Left lobe of liver (tissue), 2 donors: ENCODE results near the gene PANK1. TPM values are rescaled to one million over a fixed set of nuclear protein-coding genes. Genes with fewer than 3 reads are reported as not detected.
"Not testable (repeated sequence)": the region's sequence is repeated elsewhere in the genome, so short reads cannot be mapped to it uniquely, and the experiment has no call there.

ENCODE experiments used
- ATAC-seq: fragments of 200-7000 bp; cut with Tn5 transposase; one replicate; pipeline ENCODE4 v1.9.1; 2020; ENCODE audit warnings: mild to moderate bottlenecking, moderate library complexity
- DNase-seq: peaks from one replicate; pipeline ENCODE4 v3.0.0-alpha.2; 2020; ENCODE audit warnings: low spot score
- total RNA-seq: library from RNA; stranded (reverse); gene quantifications from one replicate; pipeline ENCODE4 v1.2.1, GENCODE V29; 2021
- donor health status: DM: no; HTN: no; CAD: no; lungs with moderate emphysema.
- donor health status: DM: no; HTN: yes; CAD: no.

PANK1 gene
- total RNA-seq, 1 donor from 2014 or later, result 48.9 TPM

DNA sequence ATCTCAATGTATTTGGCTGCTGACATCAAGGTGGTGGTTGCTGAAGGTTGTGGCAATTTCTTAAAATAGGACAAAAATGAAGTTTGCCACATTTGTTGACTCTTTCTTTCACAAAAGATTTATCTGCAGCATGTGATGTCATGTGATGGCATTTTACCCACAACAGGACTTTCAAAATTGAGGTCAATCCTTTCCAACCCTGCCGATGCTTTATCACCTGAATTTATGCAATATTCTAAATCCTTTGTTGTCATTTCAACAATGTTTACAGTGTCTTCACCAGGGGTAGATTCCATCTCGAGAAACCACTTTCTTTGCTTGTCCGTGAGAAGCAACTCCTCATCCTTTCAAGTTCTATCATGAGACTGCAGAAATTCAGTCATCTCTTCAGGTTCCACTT lies 69.0 kb downstream of the PANK1 start:
- peak; percentile 23 for ATAC-seq

GRCh38 chr10:89575031-89575430 lies 70.0 kb downstream of the PANK1 start:
- DNase-seq (no peak), ATAC-seq (no peak)

More for the DNA sequence above, 69.0 kb downstream of the PANK1 start:
- DNase-seq, result no peak

DNA sequence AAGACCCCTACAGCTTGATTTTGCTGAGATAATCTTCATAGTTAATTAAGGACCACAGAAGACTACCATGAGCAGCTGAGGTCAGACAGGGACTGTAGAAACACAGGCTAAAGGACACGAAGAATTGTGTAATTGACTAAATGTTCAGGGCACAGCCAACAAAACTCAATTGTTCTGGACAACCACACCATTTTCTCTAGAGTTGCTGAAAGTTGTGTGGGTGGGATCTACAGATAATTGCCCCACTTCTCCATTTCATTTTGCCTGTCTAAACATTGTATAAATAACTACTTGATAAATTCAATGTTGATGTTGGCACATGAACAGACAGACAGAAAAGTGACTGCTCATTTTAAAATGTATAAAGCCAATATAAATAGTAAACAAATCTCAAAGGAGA lies 70.7 kb downstream of the PANK1 start:
- ATAC-seq, result peak; percentile 78
- no peak for DNase-seq

- DNase-seq (no peak), ATAC-seq (no peak)
Observed at GRCh38 chr10:89567576-89568245, 77.3 kb downstream of the PANK1 start.

- DNase-seq (no peak), ATAC-seq (no peak)
Observed at GRCh38 chr10:89566992-89567391, 78.0 kb downstream of the PANK1 start.

DNA sequence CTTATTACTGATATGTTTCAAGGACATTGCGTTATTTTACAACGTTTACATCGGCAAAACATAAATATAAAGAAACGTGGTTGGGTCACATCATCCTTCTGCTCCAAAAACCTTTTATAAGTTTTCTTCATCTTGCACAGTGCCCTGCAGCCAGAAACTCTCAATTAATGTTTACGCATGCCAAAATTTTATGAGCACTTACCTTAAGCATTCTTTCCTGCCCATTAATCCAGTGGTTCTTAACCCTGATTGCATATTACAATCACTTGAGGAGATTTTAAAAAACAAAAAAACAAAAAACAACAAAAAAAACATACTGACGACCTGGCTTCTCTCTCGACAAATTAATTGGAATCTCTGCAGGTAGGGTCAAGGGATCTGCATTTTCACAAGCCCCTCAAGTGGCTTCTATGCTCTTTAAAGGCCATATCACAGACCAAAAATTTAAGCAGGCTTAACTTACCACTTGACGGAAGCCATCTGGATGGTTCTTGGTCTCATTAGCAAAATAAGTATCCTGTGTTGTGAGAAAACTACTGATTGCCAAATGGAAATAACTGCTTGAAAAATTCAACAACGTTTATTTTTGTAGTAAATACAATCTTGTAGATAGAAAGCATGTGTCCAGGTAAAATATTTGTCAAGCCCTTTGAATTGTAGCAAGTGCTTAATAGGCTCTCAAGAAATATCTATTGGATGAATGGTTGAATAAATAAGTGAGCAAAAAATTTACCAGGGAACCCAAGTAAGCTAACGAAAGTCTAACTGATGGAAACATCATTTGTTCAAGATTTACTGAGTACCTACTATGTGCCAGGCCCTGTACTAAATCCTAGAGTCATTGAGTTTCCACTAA lies 78.7 kb downstream of the PANK1 start:
- DNase-seq, result no peak
- no peak for ATAC-seq

- ATAC-seq, result no peak
Observed at GRCh38 chr10:89565180-89565579, 79.9 kb downstream of the PANK1 start.

DNA sequence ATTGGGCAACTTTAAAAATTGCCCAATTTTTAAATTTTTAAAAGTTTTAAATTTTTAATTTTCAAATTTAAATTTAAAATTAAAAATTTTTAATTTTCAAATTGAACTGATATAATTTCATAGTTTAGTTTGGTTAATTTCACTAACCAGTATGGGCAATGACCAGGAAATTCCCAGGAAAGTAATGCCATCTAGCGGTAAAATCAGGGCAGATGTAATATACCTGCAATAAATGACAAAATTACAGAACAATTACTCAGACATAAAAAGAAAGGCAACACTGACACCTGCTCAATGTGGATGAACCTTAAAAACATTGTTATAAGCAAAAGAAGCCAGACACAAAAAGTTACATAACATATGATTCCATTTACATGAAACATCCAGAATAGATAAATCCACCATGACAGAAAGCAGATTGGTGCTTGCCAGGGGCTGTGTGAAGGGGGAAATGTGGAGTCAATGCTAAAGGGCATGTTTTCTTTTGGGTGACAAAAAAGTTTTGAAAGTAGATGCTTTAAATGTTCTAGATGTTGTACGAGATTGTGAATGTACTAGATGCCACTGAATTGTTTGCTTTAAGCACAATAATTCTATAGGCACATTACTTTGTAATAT lies 81.1 kb downstream of the PANK1 start:
- DNase-seq, result no peak

More at GRCh38 chr10:89565180-89565579, 79.9 kb downstream of the PANK1 start:
- DNase-seq, result no peak

DNA sequence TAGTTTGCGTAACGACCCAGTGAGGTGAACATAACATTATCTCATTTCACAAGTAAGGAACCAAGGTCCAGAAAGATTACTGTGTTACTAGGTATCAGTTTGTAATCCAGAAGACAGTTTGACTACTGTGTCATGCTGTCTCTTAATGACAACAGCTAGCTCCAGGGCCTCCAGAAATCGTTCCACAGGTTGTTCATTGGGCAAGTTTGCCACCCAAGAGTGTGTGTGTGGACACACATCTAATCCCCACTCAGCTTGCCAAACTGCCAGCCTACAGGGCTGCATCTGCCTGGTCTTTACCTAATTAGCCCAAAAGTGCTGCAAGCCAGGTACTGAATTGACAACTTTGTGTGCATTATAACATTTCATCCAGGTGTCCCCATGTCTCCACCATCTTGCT lies 81.7 kb downstream of the PANK1 start:
- DNase-seq (no peak), ATAC-seq (no peak)

More for the DNA sequence above, 81.1 kb downstream of the PANK1 start:
- ATAC-seq, result peak; percentile 86

- no peak for ATAC-seq
- DNase-seq, result no peak
Observed at GRCh38 chr10:89556600-89556999, 88.4 kb downstream of the PANK1 start.

DNA sequence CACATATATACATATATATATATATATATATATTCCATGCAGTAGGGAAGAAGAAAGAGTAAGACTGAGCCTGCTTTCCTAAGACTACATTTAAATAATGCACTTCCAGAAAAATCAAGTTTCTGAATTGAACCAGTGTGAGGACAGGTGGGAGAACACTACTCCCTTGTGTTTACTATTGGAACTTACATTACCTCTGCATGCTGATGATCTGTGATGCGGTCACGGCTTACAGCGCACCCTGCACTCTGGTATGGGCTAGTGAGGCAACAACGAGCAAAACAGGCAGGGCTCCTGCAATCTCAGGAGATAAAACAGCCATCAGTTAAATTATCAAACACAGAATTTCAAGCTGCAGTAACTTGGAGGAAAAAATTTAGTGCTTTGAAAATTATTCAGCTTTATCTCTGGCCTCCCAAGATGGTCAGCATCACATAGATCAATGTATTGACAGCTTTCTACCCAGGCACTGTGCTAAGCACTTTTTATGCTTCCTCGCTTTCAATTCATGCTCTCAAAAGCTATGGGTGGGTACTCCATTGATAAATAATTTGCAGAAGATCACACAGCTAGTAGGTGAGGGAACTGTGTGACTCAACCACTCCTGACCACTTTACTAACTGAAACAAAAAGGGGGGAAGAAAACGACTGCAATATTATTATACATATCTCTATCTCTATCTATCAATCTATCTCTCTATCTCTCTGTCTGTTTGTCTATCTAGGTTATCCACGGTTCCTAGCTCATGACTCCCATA lies 89.2 kb downstream of the PANK1 start:
- ATAC-seq (peak; percentile 81), DNase-seq (no peak)

- DNase-seq, result no peak
- no peak for ATAC-seq
Observed at GRCh38 chr10:89554433-89554832, 90.6 kb downstream of the PANK1 start.

DNA sequence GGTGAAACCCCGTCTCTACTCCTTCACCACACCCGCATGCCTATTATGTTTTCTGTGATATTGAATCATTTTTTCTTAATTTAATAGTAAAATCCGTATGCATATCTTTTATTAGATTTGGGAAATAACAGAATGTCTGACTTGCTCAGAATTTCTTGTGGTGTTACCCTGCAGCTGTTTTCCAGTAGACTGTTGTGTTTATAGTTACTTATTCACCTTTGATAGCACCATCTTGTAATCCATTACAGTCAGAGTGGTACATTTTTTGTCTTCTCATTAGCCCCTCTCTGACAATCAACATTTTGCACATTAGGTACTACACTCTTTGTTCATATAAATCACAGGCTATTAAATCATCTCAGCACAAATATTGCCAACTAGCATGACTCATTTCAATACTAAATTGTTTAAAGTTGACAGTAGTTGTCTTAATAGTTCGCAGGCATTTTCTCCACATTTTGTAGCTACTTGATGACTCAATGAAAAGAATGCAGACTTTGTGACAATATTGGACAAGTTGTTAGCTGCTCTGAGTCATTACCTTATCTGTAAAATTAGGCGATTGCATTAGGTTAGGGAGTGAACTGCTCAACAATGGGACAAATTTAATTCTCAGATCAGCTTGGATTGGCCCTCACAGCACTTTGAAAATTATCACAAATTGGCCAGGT lies 91.8 kb downstream of the PANK1 start:
- DNase-seq (no peak), ATAC-seq (no peak)

DNA sequence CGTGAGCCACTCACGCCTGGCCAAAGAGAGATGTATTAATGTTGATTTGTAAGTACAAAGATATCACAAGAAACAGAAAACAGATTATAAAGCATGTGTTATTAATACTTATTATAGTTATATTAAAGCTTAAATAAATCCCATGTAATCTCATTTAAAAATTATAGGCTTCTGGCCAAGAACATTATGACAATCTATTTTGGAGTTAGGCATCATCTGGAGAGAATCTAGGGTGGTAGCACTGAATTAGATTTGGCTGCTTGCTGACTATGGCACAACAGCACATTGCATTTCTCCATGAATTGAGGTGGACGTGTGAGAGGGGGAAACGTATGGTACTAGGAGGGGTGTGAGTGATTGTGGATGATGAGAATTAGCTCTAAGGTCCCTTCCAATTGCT lies 92.8 kb downstream of the PANK1 start:
- ATAC-seq (no peak), DNase-seq (no peak)

DNA sequence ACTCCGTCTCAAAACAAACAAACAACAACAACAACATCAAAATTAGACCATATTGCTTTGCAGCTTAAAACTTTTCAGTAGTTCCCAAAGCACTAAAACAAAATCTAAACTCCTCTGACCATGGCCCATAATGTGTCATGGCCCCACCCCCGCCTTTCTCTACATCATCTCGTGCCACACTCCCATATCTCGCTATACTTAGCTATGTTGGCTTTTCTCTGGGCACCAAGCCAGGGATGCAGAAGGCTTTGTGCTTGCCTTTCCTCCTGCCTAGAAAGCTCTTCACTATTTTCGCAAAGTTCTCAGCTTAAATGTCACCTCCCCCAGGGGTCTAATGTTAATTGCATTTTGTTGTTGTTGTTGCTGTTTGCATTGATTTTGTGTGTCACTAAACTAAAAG lies 94.5 kb downstream of the PANK1 start:
- DNase-seq, result no peak
- no peak for ATAC-seq

DNA sequence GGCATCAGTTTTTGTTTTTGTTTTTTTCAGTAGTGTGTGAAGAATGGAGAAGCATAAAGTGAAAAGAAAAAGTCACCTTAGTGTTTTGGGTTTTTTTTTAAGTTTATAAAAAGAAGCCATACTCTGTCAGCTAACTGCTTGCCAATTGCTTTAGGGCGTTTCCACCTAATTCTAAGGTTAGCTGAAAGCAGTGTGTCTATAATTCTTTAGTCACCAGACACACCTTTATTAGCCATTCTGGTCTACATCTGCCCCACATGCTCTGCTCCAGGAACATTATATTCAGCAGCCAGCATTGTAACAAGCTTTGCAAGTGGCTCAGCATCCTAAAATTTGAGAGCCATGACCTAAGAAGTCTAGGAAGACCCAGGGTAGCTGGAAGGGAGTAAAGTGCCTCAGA lies 95.5 kb downstream of the PANK1 start:
- ATAC-seq, result no peak

GRCh38 chr10:89548673-89549072 lies 96.4 kb downstream of the PANK1 start:
- ATAC-seq (peak; percentile 24), DNase-seq (no peak)

More for the DNA sequence above, 95.5 kb downstream of the PANK1 start:
- no peak for DNase-seq

- peak; percentile 87 for ATAC-seq
- DNase-seq, result no peak
Observed at GRCh38 chr10:89547853-89548513, 97.1 kb downstream of the PANK1 start.

GRCh38 chr10:89546651-89547050 lies 98.4 kb downstream of the PANK1 start:
- ATAC-seq, result not testable (repeated sequence)

DNA sequence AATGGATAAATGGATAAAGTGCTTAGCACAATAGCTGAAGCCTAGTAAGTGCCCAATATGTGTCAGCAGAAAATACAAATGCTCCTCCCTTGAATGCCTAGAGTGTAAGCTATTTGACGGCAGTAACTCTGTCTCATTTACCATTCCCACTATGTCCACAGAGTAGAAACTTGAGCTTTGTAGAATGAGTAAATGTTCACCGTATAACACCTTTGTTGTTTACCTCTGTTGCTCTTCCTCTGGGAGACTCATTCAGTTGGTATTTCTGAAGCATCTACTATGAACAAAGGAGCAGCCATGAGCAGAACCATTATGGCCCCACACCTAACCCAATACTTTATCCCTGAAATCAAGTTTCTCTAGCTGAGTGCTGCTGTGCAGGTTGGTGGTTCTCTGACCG lies 101.2 kb downstream of the PANK1 start:
- ATAC-seq (no peak), DNase-seq (no peak)

More at GRCh38 chr10:89546651-89547050, 98.4 kb downstream of the PANK1 start:
- DNase-seq, result not testable (repeated sequence)
